ENCODE measurements around the gene AGTR1.
"Not testable (repeated sequence)": the region's sequence is repeated elsewhere in the genome, so short reads cannot be mapped to it uniquely, and the experiment has no call there.

AGTR1 gene

GRCh38 chr3:148758303-148758884 lies 60.7 kb downstream of the AGTR1 start:
- no peak for DNase-seq (ENCODE audit: low spot score)

DNA sequence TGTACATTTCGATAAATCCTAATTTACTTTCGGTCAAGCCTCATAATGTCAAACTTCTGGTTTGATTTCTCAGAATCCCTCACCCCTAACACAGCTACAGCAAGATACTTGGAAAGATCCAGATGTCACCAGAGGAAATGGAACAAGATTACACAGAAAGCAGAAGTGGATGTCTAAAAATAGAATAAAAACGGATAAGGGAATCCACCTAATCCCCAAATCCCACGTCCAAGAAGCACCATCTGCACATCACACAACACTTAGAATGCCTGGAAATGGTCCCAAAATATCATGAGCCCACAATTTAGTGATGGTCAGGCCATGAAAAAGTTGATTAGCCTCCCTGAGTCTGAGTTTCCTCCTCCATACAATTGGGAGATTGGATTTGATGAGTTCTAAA lies 61.7 kb downstream of the AGTR1 start:
- DNase-seq (ENCODE audit: low spot score): no peak

DNA sequence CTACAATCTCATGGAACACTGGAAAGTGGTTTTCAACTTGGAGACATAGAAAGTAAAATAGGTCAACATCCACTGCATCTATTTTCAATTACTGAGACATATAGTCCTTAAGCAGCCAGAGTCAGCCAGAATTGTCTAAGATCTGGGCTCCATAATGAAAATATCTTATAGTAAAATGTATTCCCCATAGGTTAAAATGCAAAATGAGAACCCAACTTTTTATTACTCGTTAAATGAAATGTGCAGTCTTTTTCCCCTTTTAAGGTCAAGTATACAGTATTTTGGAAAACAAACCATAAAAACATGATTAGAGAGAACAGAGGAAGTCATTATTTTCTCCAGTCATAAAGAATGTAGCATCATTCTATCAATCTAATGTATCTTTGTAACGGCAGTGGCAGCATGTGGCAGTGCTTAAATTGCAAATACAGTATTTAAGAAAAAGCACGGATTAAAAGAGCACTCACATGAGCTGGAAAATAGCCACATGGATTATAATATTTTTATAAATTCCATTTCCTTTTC lies 65.5 kb downstream of the AGTR1 start:
- no peak for DNase-seq (ENCODE audit: low spot score)

DNA sequence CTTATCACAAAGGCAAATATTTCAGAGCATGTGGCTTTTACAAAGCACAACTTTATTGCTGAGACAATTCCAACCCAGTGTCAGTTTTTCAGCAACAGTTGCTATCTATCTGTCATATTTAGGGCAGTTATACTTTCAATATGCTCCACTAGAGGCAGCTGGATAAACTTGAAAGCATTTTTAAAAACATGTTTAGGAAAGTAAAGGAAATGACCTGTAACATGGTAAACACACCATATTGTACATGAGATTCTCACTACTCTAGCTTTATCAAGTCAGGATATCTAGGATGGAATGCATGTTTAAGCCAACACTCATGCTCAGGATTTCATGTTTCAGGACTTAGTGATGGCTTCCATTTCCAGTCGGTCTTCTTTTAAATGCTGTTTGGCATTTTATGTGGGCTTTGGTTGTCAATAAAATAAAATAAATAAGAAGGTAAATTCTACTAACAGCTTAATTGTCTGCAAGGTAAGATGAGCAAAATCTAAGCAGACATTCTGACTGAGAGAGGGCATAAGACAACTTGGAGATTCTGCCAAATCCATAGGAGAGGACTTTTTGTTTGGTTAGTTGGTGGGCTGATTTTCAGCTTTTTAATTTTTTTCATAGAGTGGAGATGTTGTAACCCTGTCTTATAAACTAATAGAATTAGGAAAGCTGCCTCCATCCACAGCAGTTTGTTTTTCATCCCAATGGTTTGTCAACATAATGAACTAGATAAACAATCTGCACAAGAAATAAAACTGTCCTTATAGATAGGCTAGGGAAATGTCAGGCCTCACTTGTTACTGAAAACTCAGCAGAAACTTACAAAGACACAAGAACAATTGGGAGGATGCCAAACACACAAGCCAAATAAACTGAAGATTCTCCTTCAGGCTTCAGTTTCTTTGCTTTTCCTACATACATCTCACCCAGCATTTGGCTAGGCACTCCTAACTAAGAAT lies 66.6 kb downstream of the AGTR1 start:
- no peak for DNase-seq (ENCODE audit: low spot score)

- no peak for DNase-seq (ENCODE audit: low spot score)
These were observed 74.7 kb downstream of the AGTR1 start for GRCh38 chr3:148772361-148772760.

GRCh38 chr3:148772835-148773234 lies 75.1 kb downstream of the AGTR1 start:
- no peak for DNase-seq (ENCODE audit: low spot score)

DNA sequence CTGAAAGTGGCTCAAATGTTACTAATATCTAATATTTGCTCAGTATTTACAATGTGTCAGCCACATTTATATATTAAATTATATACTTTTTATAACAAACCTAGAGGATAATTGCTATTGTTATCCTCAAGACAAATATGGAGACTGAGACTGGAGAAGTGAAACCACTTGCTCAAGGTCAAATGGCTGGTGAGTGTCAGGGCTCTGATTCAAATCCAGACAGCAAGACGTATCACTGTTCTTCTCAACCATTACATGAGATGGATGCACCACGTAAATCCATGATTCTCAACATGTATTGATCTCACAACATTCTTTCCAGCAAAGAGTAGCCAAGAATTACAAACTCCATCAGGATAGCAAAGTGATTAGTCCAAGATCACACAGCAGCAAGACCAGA lies 76.1 kb downstream of the AGTR1 start:
- DNase-seq (ENCODE audit: low spot score): no peak

- no peak for DNase-seq (ENCODE audit: low spot score)
These were observed 81.2 kb downstream of the AGTR1 start for GRCh38 chr3:148778926-148779325.

- not testable (repeated sequence) for DNase-seq (ENCODE audit: low spot score)
These were observed 87.3 kb downstream of the AGTR1 start for GRCh38 chr3:148785026-148785425.

DNA sequence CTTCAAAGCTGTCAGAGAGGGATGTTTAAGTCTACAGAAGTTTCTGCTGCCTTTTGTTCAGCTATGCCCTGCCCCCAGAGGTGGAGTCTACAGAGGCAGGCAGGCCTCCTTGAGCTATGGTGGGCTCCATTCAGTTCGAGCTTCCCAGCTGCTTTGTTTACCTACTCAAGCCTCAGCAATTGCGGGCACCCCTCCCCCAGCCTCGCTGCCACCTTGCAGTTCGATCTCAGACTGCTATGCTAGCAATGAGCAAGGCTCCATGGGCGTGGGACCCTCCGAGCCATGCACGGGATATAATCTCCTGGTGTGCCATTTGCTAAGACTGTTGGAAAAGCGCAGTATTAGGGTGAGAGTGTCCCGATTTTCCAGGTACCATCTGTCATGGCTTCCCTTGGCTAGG lies 88.5 kb downstream of the AGTR1 start:
- not testable (repeated sequence) for DNase-seq (ENCODE audit: low spot score)

DNA sequence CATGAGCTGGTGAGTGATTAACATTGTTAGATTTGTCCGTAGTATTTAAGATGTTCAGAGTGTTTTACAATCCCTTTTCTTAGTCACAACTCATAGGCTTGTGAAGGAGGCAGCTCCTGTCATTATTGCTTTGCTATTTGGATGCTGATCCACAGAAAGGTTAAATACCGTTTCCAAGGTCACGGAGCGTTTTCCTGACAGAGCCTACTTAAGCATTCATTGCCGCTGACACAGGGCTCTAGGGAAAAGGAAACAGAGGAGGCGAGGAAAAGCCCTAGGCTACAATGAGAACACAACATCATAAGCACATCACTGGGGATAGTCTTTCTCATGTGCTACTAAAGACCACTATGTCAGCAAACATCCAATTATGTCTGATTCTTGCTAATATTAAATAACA lies 91.4 kb downstream of the AGTR1 start:
- no peak for DNase-seq (ENCODE audit: low spot score)

DNA sequence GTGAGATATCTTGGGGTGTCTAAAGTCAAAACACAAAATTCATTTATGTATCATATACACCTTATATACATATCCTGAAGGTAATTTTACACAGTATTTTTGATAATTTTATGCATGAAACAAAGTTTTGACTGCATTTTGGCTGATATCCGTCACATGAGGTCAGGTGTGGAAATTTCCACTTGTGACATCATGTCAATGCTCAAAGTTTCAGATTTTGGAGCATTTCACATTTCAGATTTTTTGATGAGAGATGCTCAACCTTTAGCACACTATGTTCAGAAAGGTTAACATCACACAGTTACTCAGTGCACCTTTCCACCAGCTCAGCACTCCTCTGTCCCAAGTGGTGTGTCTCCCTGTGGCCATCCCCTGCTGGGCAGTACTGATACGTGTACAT lies 92.2 kb downstream of the AGTR1 start:
- no peak for DNase-seq (ENCODE audit: low spot score)

- DNase-seq (ENCODE audit: low spot score): no peak
These were observed 92.7 kb downstream of the AGTR1 start for GRCh38 chr3:148790370-148790769.

- no peak for DNase-seq (ENCODE audit: low spot score)
These were observed 93.4 kb downstream of the AGTR1 start for GRCh38 chr3:148790851-148791735.

- DNase-seq (ENCODE audit: low spot score): no peak
These were observed 94.2 kb downstream of the AGTR1 start for GRCh38 chr3:148791920-148792319.

DNA sequence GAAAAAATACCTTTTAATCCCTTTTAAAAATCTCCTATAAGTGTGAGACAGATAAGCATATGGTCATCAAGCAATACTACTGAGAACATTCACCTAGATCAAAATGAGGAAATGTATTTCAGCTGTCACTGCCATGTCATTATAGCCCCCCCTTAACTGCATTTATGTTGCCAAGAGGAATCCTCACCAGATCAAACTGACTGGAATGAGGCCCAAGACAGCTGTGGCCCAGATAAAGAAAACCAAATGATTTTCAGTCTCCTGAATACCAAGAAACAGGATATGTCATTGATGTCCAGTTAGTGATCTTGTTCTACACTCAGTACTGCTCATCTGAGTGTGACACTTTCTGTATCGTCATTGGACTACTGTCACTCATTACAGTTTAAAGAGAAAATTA lies 94.8 kb downstream of the AGTR1 start:
- DNase-seq (ENCODE audit: low spot score): no peak

Data from AG08396 (cell line).